ENCODE results near the gene MAGI2. TPM values are rescaled to one million over a fixed set of nuclear protein-coding genes. Genes with fewer than 3 reads are reported as not detected.

MAGI2 gene
- total RNA-seq, 1 experiment from 2014 or later = 0.25 TPM

DNA sequence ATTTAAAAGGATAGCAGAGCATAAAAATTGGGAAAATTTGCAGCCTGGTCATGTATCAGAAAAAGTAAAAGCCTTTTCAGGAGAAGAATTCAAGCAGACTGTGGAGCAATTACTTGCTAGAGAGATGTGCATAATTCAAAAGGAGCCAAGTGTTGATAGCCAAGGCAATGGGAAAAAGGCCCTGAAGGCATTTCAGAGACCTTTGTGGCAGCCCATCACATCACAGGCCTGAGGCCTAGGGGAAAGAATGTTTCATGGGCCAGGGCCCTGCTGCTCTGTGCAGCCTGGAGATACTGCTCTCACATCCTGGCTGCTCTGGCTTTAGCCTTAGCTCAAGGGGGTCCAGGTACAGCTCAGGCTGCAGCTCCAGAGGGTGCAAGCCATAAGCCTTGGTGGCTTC is 152.9 kb downstream of the MAGI2 start:
- peaks cover 15% of the 10 kb centered on the region for H3K4me1 ChIP-seq
- no peak overlapping the region for H3K4me3 ChIP-seq (ENCODE audit: low read depth, low read length)
- intact Hi-C loops (cut with micrococcal nuclease; ENCODE audit: unreplicated experiment) = loop anchor here (2.0 kb wide), 1 partner anchor 206 kb away; no protein-coding TSS in a partner anchor
- no peak for DNase-seq
- POLR2A ChIA-PET = no interaction called here
- H3K9me3 ChIP-seq = no peaks in the 10 kb centered on the region
- no peaks in the 10 kb centered on the region for H3K36me3 ChIP-seq (ENCODE audit: control insufficient read depth, insufficient read depth, low read length)
- CTCF ChIA-PET = no interaction called here
- no peaks in the 10 kb centered on the region for H3K27me3 Mint-ChIP-seq (ENCODE audit: insufficient read depth, unreplicated experiment)
- no peaks in the 10 kb centered on the region for H3K36me3 Mint-ChIP-seq (ENCODE audit: insufficient read depth, unreplicated experiment)
- H3K27me3 ChIP-seq (replicated peaks; ENCODE audit: control insufficient read depth, insufficient read depth, low read length) = no peaks in the 10 kb centered on the region
- H3K9me3 Mint-ChIP-seq (ENCODE audit: unreplicated experiment) = peaks cover 18% of the 10 kb centered on the region
- H3K27ac Mint-ChIP-seq (ENCODE audit: unreplicated experiment) = no peak overlapping the region
- H3K4me3 Mint-ChIP-seq (ENCODE audit: unreplicated experiment) = no peak overlapping the region
- TF ChIP-seq, protein P1, sequence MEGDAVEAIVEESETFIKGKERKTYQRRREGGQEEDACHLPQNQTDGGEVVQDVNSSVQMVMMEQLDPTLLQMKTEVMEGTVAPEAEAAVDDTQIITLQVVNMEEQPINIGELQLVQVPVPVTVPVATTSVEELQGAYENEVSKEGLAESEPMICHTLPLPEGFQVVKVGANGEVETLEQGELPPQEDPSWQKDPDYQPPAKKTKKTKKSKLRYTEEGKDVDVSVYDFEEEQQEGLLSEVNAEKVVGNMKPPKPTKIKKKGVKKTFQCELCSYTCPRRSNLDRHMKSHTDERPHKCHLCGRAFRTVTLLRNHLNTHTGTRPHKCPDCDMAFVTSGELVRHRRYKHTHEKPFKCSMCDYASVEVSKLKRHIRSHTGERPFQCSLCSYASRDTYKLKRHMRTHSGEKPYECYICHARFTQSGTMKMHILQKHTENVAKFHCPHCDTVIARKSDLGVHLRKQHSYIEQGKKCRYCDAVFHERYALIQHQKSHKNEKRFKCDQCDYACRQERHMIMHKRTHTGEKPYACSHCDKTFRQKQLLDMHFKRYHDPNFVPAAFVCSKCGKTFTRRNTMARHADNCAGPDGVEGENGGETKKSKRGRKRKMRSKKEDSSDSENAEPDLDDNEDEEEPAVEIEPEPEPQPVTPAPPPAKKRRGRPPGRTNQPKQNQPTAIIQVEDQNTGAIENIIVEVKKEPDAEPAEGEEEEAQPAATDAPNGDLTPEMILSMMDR (IDR thresholded peaks at IDR 0.05; ENCODE audit: insufficient read depth in 1 of 2, low read depth in 1 of 2, low read length in 1 of 2, severe bottlenecking in 1 of 2, unreplicated experiment in 1 of 2) = no peak
- no TSS peak for BruUV-seq (replicated peaks)
- H3K4me1 Mint-ChIP-seq (ENCODE audit: low read depth, unreplicated experiment) = peaks cover 21% of the 10 kb centered on the region

DNA sequence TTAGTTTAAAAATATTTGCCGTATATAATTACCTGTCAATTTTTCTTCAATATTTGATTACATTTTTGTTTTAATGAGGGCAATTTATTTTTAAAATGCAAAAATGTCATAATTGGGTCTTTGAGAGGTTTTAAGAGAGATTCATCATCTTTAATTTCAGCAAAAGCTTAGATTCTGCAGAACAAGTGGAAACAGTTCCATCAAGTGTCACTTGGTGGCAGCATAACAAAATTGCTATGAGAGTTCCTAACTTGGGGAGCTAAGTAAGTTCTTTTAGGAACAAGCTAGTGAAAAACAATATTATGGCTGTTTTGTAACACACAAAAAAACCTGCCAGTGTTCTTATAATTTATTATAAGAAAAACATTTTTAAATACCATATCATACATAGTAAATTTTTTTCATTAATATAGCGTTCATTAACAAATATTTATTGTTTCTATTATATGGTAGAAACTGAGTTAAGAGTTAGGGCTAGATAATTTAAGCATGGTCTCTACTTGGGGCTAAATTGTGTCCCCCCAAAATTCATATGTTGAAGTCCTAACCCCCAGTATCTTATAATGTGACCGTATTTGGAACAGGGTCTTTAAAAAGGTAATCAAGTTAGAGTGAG is 155.2 kb downstream of the MAGI2 start:
- POLR2A ChIA-PET = no interaction called here
- peaks cover 18% of the 10 kb centered on the region for H3K9me3 Mint-ChIP-seq (ENCODE audit: unreplicated experiment)
- TF ChIP-seq, protein P1 (IDR thresholded peaks at IDR 0.05; ENCODE audit: insufficient read depth in 1 of 2, low read depth in 1 of 2, low read length in 1 of 2, severe bottlenecking in 1 of 2, unreplicated experiment in 1 of 2) = peak; percentile 65 to 81
- intact Hi-C loops (cut with micrococcal nuclease; ENCODE audit: unreplicated experiment) = loop anchor here (1.0 to 2.0 kb wide), 3 partner anchors 63 to 721 kb away; no protein-coding TSS in a partner anchor
- no peaks in the 10 kb centered on the region for H3K27me3 Mint-ChIP-seq (ENCODE audit: insufficient read depth, unreplicated experiment)
- H3K27me3 ChIP-seq (replicated peaks; ENCODE audit: control insufficient read depth, insufficient read depth, low read length) = no peaks in the 10 kb centered on the region
- no peak overlapping the region for H3K4me3 ChIP-seq (ENCODE audit: low read depth, low read length)
- DNase-seq = peak in 1 of 2 experiments; percentile 42
- BruUV-seq (replicated peaks) = no TSS peak
- no peaks in the 10 kb centered on the region for H3K36me3 ChIP-seq (ENCODE audit: control insufficient read depth, insufficient read depth, low read length)
- no peaks in the 10 kb centered on the region for H3K9me3 ChIP-seq
- H3K4me1 Mint-ChIP-seq (ENCODE audit: low read depth, unreplicated experiment) = peaks cover 7% of the 10 kb centered on the region
- H3K4me1 ChIP-seq = peaks cover 22% of the 10 kb centered on the region
- CTCF ChIA-PET = interaction anchor here (0.7 to 2.1 kb wide), 7 partner anchors 10 to 444 kb away, joined by 3 to 31 read pairs (median 4); no protein-coding TSS in a partner anchor
- no peak overlapping the region for H3K4me3 Mint-ChIP-seq (ENCODE audit: unreplicated experiment)
- no peak overlapping the region for H3K27ac Mint-ChIP-seq (ENCODE audit: unreplicated experiment)
- no peaks in the 10 kb centered on the region for H3K36me3 Mint-ChIP-seq (ENCODE audit: insufficient read depth, unreplicated experiment)

DNA sequence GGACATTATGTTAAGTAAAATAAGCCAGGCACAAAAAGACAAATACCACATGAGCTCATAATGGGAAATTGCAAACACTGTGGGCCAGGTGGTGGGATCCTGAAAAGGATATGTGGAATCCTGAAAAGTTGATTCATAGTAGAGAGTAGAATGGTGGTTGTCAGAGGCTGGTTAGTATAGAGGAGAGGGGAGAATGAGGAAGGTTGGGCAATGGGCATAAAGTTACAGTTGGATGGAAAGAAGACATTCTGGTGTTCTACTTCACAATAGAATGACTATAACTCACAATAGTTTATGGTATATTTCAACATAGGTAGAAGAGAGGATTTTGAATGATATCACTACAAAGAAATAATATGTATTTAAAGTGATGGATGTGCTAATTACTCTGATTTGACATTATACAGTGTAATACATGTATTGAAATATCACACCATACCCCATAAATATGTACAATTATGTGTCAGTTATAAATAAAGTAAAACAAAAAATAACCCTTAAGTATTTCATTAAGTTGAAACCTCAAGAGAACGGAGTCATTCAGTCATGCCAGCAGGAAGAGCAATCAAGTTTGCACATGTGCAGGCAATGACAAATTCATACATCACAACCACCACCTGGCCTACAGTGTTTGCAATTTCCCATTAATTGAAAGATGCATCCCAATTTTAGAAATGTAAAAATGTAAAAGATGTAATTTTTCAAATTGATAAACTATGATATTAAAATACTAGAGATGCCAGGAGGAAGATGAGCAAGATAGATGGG is 156.7 kb downstream of the MAGI2 start:
- Mint-ChIP-seq H3K27ac (ENCODE audit: unreplicated experiment) (no peak overlapping the region), H3K36me3 (ENCODE audit: insufficient read depth, unreplicated experiment) (no peaks in the 10 kb centered on the region), H3K4me1 (ENCODE audit: low read depth, unreplicated experiment) (peaks cover 10% of the 10 kb centered on the region), H3K27me3 (ENCODE audit: insufficient read depth, unreplicated experiment) (no peaks in the 10 kb centered on the region), H3K4me3 (ENCODE audit: unreplicated experiment) (no peak overlapping the region), H3K9me3 (ENCODE audit: unreplicated experiment) (peaks cover 18% of the 10 kb centered on the region)
- Histone ChIP-seq H3K9me3 (no peaks in the 10 kb centered on the region), H3K36me3 (ENCODE audit: control insufficient read depth, insufficient read depth, low read length) (no peaks in the 10 kb centered on the region), H3K4me3 (ENCODE audit: low read depth, low read length) (no peak overlapping the region), H3K4me1 (peaks cover 20% of the 10 kb centered on the region), H3K27me3 (replicated peaks; ENCODE audit: control insufficient read depth, insufficient read depth, low read length) (no peaks in the 10 kb centered on the region)
- TF ChIP-seq, protein P1 (IDR thresholded peaks at IDR 0.05; ENCODE audit: insufficient read depth in 1 of 2, low read depth in 1 of 2, low read length in 1 of 2, severe bottlenecking in 1 of 2, unreplicated experiment in 1 of 2) = no peak
- intact Hi-C loops (cut with micrococcal nuclease; ENCODE audit: unreplicated experiment) = no loop called here
- ChIA-PET POLR2A (no interaction called here), CTCF (interaction anchor here (2.1 kb wide), 1 partner anchor 11 kb away, joined by 31 read pairs; no protein-coding TSS in a partner anchor)
- DNase-seq = no peak
- BruUV-seq (replicated peaks) = no TSS peak
